NCI-H510A treated with DMSO at 0.1 percent for 48 hours (cell line): Measurements from ENCODE around the gene RBMS3.
"Not testable (repeated sequence)": the region's sequence is repeated elsewhere in the genome, so short reads cannot be mapped to it uniquely, and the experiment has no call there.

Experiments
- DNase-seq: peaks from one replicate; lab custom pipeline; 2025; lab: John Stamatoyannopoulos, UW

Gene RBMS3

GRCh38 chr3:29618395-29619282 lies 337.8 kb downstream of the RBMS3 start:
- DNase-seq = no peak

- no peak for DNase-seq
Observed at GRCh38 chr3:29619676-29620075, 338.8 kb downstream of the RBMS3 start.

GRCh38 chr3:29627136-29628117 lies 346.6 kb downstream of the RBMS3 start:
- DNase-seq = no peak

- no peak for DNase-seq
Observed at GRCh38 chr3:29628795-29629194, 347.9 kb downstream of the RBMS3 start.

GRCh38 chr3:29635888-29636287 lies 355.0 kb downstream of the RBMS3 start:
- no peak for DNase-seq

GRCh38 chr3:29637068-29637467 lies 356.2 kb downstream of the RBMS3 start:
- DNase-seq = no peak

- no peak for DNase-seq
Observed at GRCh38 chr3:29639578-29640290, 358.9 kb downstream of the RBMS3 start.

GRCh38 chr3:29642393-29643033 lies 361.6 kb downstream of the RBMS3 start:
- DNase-seq = no peak

- no peak for DNase-seq
Observed at GRCh38 chr3:29643034-29643425, 362.2 kb downstream of the RBMS3 start.

GRCh38 chr3:29644261-29644660 lies 363.4 kb downstream of the RBMS3 start:
- DNase-seq = no peak

GRCh38 chr3:29644956-29645636 lies 364.2 kb downstream of the RBMS3 start:
- DNase-seq = no peak

- DNase-seq = no peak
Observed at GRCh38 chr3:29646043-29646442, 365.2 kb downstream of the RBMS3 start.

GRCh38 chr3:29649815-29650547 lies 369.1 kb downstream of the RBMS3 start:
- peak; percentile 24 for DNase-seq

GRCh38 chr3:29653680-29654079 lies 372.8 kb downstream of the RBMS3 start:
- DNase-seq = no peak

GRCh38 chr3:29655015-29655747 lies 374.3 kb downstream of the RBMS3 start:
- no peak for DNase-seq

GRCh38 chr3:29665688-29666087 lies 384.8 kb downstream of the RBMS3 start:
- no peak for DNase-seq

GRCh38 chr3:29668233-29668632 lies 387.4 kb downstream of the RBMS3 start:
- DNase-seq = no peak

GRCh38 chr3:29668728-29669127 lies 387.9 kb downstream of the RBMS3 start:
- DNase-seq = no peak

- DNase-seq = not testable (repeated sequence)
Observed at GRCh38 chr3:29670476-29670875, 389.6 kb downstream of the RBMS3 start.

GRCh38 chr3:29677421-29677820 lies 396.6 kb downstream of the RBMS3 start:
- DNase-seq = no peak
